T-helper 1 cell treated with Interleukin-12 subunit alpha and Interleukin-12 subunit beta and Interleukin-4 antibody, amounts not matched to agents 30 μg/mL and 1 μg/mL, for 36 hours (primary cell): ENCODE results near the gene ZPR1.
"Not testable (repeated sequence)": the region's sequence is repeated elsewhere in the genome, so short reads cannot be mapped to it uniquely, and the experiment has no call there.

ENCODE experiments used
- H3K27ac Mint-ChIP-seq: one replicate; pipeline ENCODE4 v1.8.0; 2021; ENCODE audit warnings: mild to moderate bottlenecking, mixed read lengths
- H3K27me3 Mint-ChIP-seq: one replicate; pipeline ENCODE4 v1.8.0; 2021; ENCODE audit warnings: low read depth, mixed read lengths
- H3K36me3 Mint-ChIP-seq: one replicate; pipeline ENCODE4 v1.8.0; 2021; ENCODE audit warnings: low read depth, mixed read lengths
- H3K4me1 Mint-ChIP-seq: one replicate; pipeline ENCODE4 v1.8.0; 2021; ENCODE audit warnings: low read depth, mixed read lengths
- H3K4me3 Mint-ChIP-seq: one replicate; pipeline ENCODE4 v1.8.0; 2021; ENCODE audit warnings: mild to moderate bottlenecking, moderate library complexity, mixed read lengths
- H3K9me3 Mint-ChIP-seq: one replicate; pipeline ENCODE4 v1.8.0; 2021; ENCODE audit warnings: mixed read lengths

Gene ZPR1

GRCh38 chr11:116811194-116811593 lies 23.4 kb upstream of the ZPR1 start:
- Mint-ChIP-seq H3K4me1 (no peaks in the 10 kb centered on the region), H3K27ac (no peak overlapping the region), H3K27me3 (peaks cover 7% of the 10 kb centered on the region), H3K9me3 (no peaks in the 10 kb centered on the region), H3K4me3 (no peak overlapping the region), H3K36me3 (no peaks in the 10 kb centered on the region)

GRCh38 chr11:116808262-116809175 lies 20.7 kb upstream of the ZPR1 start:
- Mint-ChIP-seq H3K9me3 (no peaks in the 10 kb centered on the region), H3K27me3 (peaks cover 7% of the 10 kb centered on the region), H3K27ac (no peak overlapping the region), H3K4me1 (no peaks in the 10 kb centered on the region), H3K4me3 (no peak overlapping the region), H3K36me3 (no peaks in the 10 kb centered on the region)

GRCh38 chr11:116807601-116808261 lies 19.9 kb upstream of the ZPR1 start:
- H3K4me1 Mint-ChIP-seq, result no peaks in the 10 kb centered on the region
- H3K27me3 Mint-ChIP-seq, result peaks cover 10% of the 10 kb centered on the region
- H3K9me3 Mint-ChIP-seq, result no peaks in the 10 kb centered on the region
- no peaks in the 10 kb centered on the region for H3K36me3 Mint-ChIP-seq
- H3K27ac Mint-ChIP-seq, result no peak overlapping the region
- H3K4me3 Mint-ChIP-seq, result no peak overlapping the region

- H3K4me1 Mint-ChIP-seq, result no peaks in the 10 kb centered on the region
- H3K27me3 Mint-ChIP-seq, result peaks cover 33% of the 10 kb centered on the region
- no peak overlapping the region for H3K4me3 Mint-ChIP-seq
- H3K27ac Mint-ChIP-seq, result no peak overlapping the region
- no peaks in the 10 kb centered on the region for H3K36me3 Mint-ChIP-seq
- no peaks in the 10 kb centered on the region for H3K9me3 Mint-ChIP-seq
Observed at GRCh38 chr11:116804001-116804400, 16.2 kb upstream of the ZPR1 start.

- H3K9me3 Mint-ChIP-seq, H3K4me1 Mint-ChIP-seq, H3K36me3 Mint-ChIP-seq, H3K4me3 Mint-ChIP-seq, H3K27ac Mint-ChIP-seq: not testable (repeated sequence)
- H3K27me3 Mint-ChIP-seq, result peaks cover 38% of the 10 kb centered on the region
Observed at GRCh38 chr11:116801662-116802061, 13.8 kb upstream of the ZPR1 start.

GRCh38 chr11:116800610-116801009 lies 12.8 kb upstream of the ZPR1 start:
- H3K4me3 Mint-ChIP-seq, result no peak overlapping the region
- H3K36me3 Mint-ChIP-seq, result no peaks in the 10 kb centered on the region
- H3K27me3 Mint-ChIP-seq, result peaks cover 39% of the 10 kb centered on the region
- H3K9me3 Mint-ChIP-seq, result no peaks in the 10 kb centered on the region
- H3K4me1 Mint-ChIP-seq, result no peaks in the 10 kb centered on the region
- no peak overlapping the region for H3K27ac Mint-ChIP-seq

GRCh38 chr11:116798368-116798767 lies 10.5 kb upstream of the ZPR1 start:
- Mint-ChIP-seq H3K27me3 (peaks cover 41% of the 10 kb centered on the region), H3K4me1 (no peaks in the 10 kb centered on the region), H3K4me3 (no peak overlapping the region), H3K9me3 (no peaks in the 10 kb centered on the region), H3K36me3 (no peaks in the 10 kb centered on the region), H3K27ac (no peak overlapping the region)

GRCh38 chr11:116797816-116798215 lies 10.0 kb upstream of the ZPR1 start:
- Mint-ChIP-seq H3K27ac (no peak overlapping the region), H3K9me3 (no peaks in the 10 kb centered on the region), H3K4me1 (no peaks in the 10 kb centered on the region), H3K4me3 (no peak overlapping the region), H3K27me3 (peaks cover 39% of the 10 kb centered on the region), H3K36me3 (no peaks in the 10 kb centered on the region)

- H3K4me3 Mint-ChIP-seq, result no peak overlapping the region
- H3K4me1 Mint-ChIP-seq, result no peaks in the 10 kb centered on the region
- H3K36me3 Mint-ChIP-seq, result no peaks in the 10 kb centered on the region
- peaks cover 29% of the 10 kb centered on the region for H3K27me3 Mint-ChIP-seq
- no peaks in the 10 kb centered on the region for H3K9me3 Mint-ChIP-seq
- H3K27ac Mint-ChIP-seq, result no peak overlapping the region
Observed at GRCh38 chr11:116796548-116796947, 8.7 kb upstream of the ZPR1 start.

- Mint-ChIP-seq H3K27me3 (peaks cover 21% of the 10 kb centered on the region), H3K4me3 (no peak overlapping the region), H3K9me3 (no peaks in the 10 kb centered on the region), H3K4me1 (peaks cover 3% of the 10 kb centered on the region), H3K36me3 (no peaks in the 10 kb centered on the region), H3K27ac (no peak overlapping the region)
Observed at GRCh38 chr11:116794851-116795250, 7.0 kb upstream of the ZPR1 start.

- peaks cover 3% of the 10 kb centered on the region for H3K4me1 Mint-ChIP-seq
- peaks cover 11% of the 10 kb centered on the region for H3K27me3 Mint-ChIP-seq
- H3K27ac Mint-ChIP-seq, result no peak overlapping the region
- no peak overlapping the region for H3K4me3 Mint-ChIP-seq
- H3K36me3 Mint-ChIP-seq, result no peaks in the 10 kb centered on the region
- H3K9me3 Mint-ChIP-seq, result no peaks in the 10 kb centered on the region
Observed at GRCh38 chr11:116793772-116794097, 5.9 kb upstream of the ZPR1 start.

GRCh38 chr11:116792869-116793771 lies 5.3 kb upstream of the ZPR1 start:
- H3K27me3 Mint-ChIP-seq, result peaks cover 7% of the 10 kb centered on the region
- H3K4me3 Mint-ChIP-seq, result no peak overlapping the region
- peaks cover 8% of the 10 kb centered on the region for H3K4me1 Mint-ChIP-seq
- H3K36me3 Mint-ChIP-seq, result no peaks in the 10 kb centered on the region
- H3K9me3 Mint-ChIP-seq, result no peaks in the 10 kb centered on the region
- no peak overlapping the region for H3K27ac Mint-ChIP-seq

- H3K4me1 Mint-ChIP-seq, result peaks cover 9% of the 10 kb centered on the region
- H3K36me3 Mint-ChIP-seq, result peaks cover 4% of the 10 kb centered on the region
- H3K27ac Mint-ChIP-seq, result no peak overlapping the region
- no peaks in the 10 kb centered on the region for H3K9me3 Mint-ChIP-seq
- H3K4me3 Mint-ChIP-seq, result no peak overlapping the region
- peaks cover 7% of the 10 kb centered on the region for H3K27me3 Mint-ChIP-seq
Observed at GRCh38 chr11:116792144-116792868, 4.5 kb upstream of the ZPR1 start.

GRCh38 chr11:116791813-116792143 lies 4.0 kb upstream of the ZPR1 start, which contains the start of gene APOA5:
APOA5 (minus strand) TSS chr11:116791879; CDS start chr11:116791860, 19 bp downstream.
- Mint-ChIP-seq H3K36me3 (peaks cover 9% of the 10 kb centered on the region), H3K27ac (no peak within 1 kb of the TSS), H3K27me3 (peaks cover 7% of the 10 kb centered on the region), H3K4me3 (no peak within 1 kb of the TSS), H3K9me3 (no peaks in the 10 kb centered on the region), H3K4me1 (peaks cover 15% of the 10 kb centered on the region)
